T-helper 2 cell treated with Interferon-gamma antibody and Interleukin-4, amounts not matched to agents 5 μg/mL and 100 μg/mL, for 36 hours (primary cell): Measurements from ENCODE around the gene CFAP74.

ENCODE experiments used
- DNase-seq: peaks from one replicate; pipeline ENCODE4 v3.0.0; 2021; ENCODE audit warnings: low spot score
- H3K27ac Mint-ChIP-seq: one replicate; pipeline ENCODE4 v1.8.0; 2021; ENCODE audit warnings: mild to moderate bottlenecking, mixed read lengths
- H3K27me3 Mint-ChIP-seq: one replicate; pipeline ENCODE4 v1.8.0; 2021; ENCODE audit warnings: low read depth, mixed read lengths
- H3K36me3 Mint-ChIP-seq: one replicate; pipeline ENCODE4 v1.8.0; 2021; ENCODE audit warnings: low read depth, mixed read lengths
- H3K4me1 Mint-ChIP-seq: one replicate; pipeline ENCODE4 v1.8.0; 2021; ENCODE audit warnings: low read depth, mixed read lengths
- H3K4me3 Mint-ChIP-seq: one replicate; pipeline ENCODE4 v1.8.0; 2022; ENCODE audit warnings: mild to moderate bottlenecking, moderate library complexity, mixed read lengths
- H3K9me3 Mint-ChIP-seq: one replicate; pipeline ENCODE4 v1.8.0; 2021; ENCODE audit warnings: mixed read lengths

Gene CFAP74

GRCh38 chr1:1969505-1969900 is 34.1 kb downstream of the CFAP74 start:
- Mint-ChIP-seq H3K4me1 (no peaks in the 10 kb centered on the region), H3K36me3 (no peaks in the 10 kb centered on the region), H3K4me3 (no peak overlapping the region), H3K27ac (no peak overlapping the region), H3K9me3 (peaks cover 3% of the 10 kb centered on the region), H3K27me3 (no peaks in the 10 kb centered on the region)
- DNase-seq: no peak

GRCh38 chr1:1968767-1969504 is 34.6 kb downstream of the CFAP74 start:
- Mint-ChIP-seq H3K9me3 (peaks cover 3% of the 10 kb centered on the region), H3K4me3 (no peak overlapping the region), H3K27me3 (no peaks in the 10 kb centered on the region), H3K36me3 (no peaks in the 10 kb centered on the region), H3K27ac (no peak overlapping the region), H3K4me1 (no peaks in the 10 kb centered on the region)
- no peak for DNase-seq

GRCh38 chr1:1967879-1968278 is 35.7 kb downstream of the CFAP74 start:
- DNase-seq: no peak
- no peak overlapping the region for H3K4me3 Mint-ChIP-seq
- no peaks in the 10 kb centered on the region for H3K4me1 Mint-ChIP-seq
- H3K9me3 Mint-ChIP-seq: peaks cover 3% of the 10 kb centered on the region
- H3K27ac Mint-ChIP-seq: no peak overlapping the region
- no peaks in the 10 kb centered on the region for H3K36me3 Mint-ChIP-seq
- H3K27me3 Mint-ChIP-seq: no peaks in the 10 kb centered on the region

DNA sequence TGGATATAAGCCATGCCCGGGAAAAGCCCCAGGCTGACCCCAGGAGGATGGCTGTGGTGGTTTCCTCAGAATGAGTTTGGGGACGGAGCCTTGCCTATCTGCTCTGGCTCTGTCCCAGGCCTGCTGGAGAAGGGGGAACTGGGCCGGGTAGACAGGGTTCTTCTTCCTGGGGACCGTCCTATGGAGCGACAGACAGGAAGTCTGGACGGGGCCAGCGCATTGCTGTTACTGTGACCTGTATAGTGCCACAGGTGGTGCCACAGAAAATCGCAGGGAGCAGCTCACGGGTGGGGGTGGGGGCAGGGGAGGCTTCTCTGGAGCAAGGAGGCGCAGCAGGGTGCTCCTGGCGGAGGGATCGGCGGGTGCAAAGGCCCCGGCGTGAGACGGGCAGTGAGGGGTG is 36.4 kb downstream of the CFAP74 start:
- Mint-ChIP-seq H3K27me3 (no peaks in the 10 kb centered on the region), H3K9me3 (peaks cover 3% of the 10 kb centered on the region), H3K4me1 (no peaks in the 10 kb centered on the region), H3K4me3 (no peak overlapping the region), H3K27ac (no peak overlapping the region), H3K36me3 (no peaks in the 10 kb centered on the region)
- DNase-seq: no peak

DNA sequence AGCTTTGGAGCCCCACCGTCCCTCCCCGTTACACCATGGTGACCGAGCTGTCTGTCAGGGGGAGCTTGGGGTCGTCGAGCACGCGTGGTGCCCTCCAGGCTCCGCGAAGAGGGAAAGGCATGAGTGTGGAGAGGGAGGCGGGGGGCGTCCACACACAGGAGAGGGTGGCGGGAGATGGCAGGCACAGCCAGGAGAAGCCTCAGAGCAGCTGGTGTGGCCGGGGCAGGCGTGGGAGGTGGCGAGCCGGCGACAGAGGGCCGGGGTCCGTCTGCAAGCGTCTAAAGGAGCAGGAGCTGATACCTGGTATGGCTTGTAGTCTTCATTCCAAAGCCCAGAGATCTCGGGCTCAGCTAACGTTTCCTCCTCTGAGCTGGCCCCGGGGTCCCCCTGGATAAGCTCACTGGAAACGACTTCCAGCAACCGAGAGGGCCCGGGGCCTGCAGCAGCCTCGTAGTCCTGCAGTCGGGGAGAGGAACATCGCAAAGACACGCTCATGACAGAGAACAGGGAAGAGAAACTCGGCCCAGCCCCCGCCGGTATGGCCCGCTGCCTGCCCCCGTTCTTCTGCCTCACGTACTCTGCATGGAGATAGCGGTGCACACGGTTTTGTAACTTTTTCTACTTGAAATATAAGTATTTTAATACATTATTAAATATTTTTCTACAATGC is 37.4 kb downstream of the CFAP74 start:
- Mint-ChIP-seq H3K27me3 (peaks cover 3% of the 10 kb centered on the region), H3K4me1 (no peaks in the 10 kb centered on the region), H3K9me3 (no peaks in the 10 kb centered on the region), H3K4me3 (no peak overlapping the region), H3K36me3 (no peaks in the 10 kb centered on the region), H3K27ac (no peak overlapping the region)
- no peak for DNase-seq

GRCh38 chr1:1965546-1965945 is 38.0 kb downstream of the CFAP74 start:
- H3K4me3 Mint-ChIP-seq: no peak overlapping the region
- H3K27me3 Mint-ChIP-seq: peaks cover 5% of the 10 kb centered on the region
- H3K36me3 Mint-ChIP-seq: no peaks in the 10 kb centered on the region
- no peaks in the 10 kb centered on the region for H3K4me1 Mint-ChIP-seq
- H3K27ac Mint-ChIP-seq: no peak overlapping the region
- H3K9me3 Mint-ChIP-seq: no peaks in the 10 kb centered on the region
- DNase-seq: no peak

- DNase-seq: no peak
- no peaks in the 10 kb centered on the region for H3K36me3 Mint-ChIP-seq
- no peak overlapping the region for H3K4me3 Mint-ChIP-seq
- H3K27ac Mint-ChIP-seq: no peak overlapping the region
- no peaks in the 10 kb centered on the region for H3K4me1 Mint-ChIP-seq
- H3K9me3 Mint-ChIP-seq: no peaks in the 10 kb centered on the region
- peaks cover 5% of the 10 kb centered on the region for H3K27me3 Mint-ChIP-seq
Measured at GRCh38 chr1:1964811-1965210, 38.8 kb downstream of the CFAP74 start.

GRCh38 chr1:1963570-1963969 is 40.0 kb downstream of the CFAP74 start:
- H3K27me3 Mint-ChIP-seq: peaks cover 5% of the 10 kb centered on the region
- no peaks in the 10 kb centered on the region for H3K36me3 Mint-ChIP-seq
- H3K27ac Mint-ChIP-seq: no peak overlapping the region
- DNase-seq: no peak
- no peak overlapping the region for H3K4me3 Mint-ChIP-seq
- H3K4me1 Mint-ChIP-seq: no peaks in the 10 kb centered on the region
- H3K9me3 Mint-ChIP-seq: no peaks in the 10 kb centered on the region

DNA sequence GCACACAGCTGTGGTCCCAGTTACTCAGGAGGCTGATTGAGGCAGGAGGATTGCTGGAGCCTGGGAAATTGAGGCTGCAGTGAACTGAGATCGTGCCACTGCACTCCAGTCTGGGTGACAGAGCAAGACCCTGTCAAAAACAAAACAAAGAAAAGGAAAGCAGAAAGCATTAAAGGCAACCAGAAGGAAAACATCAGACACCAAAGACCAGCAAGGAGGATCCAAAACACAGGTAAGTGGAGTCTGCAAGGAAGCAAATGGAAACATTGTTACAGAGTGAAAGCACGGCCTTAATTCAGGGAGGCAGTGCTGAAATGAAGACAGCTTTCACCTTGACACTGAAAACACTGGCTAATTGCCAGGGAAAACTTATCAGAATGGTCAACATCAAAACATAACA is 40.8 kb downstream of the CFAP74 start:
- H3K4me3 Mint-ChIP-seq: no peak overlapping the region
- H3K36me3 Mint-ChIP-seq: no peaks in the 10 kb centered on the region
- no peaks in the 10 kb centered on the region for H3K4me1 Mint-ChIP-seq
- H3K9me3 Mint-ChIP-seq: no peaks in the 10 kb centered on the region
- H3K27me3 Mint-ChIP-seq: peaks cover 5% of the 10 kb centered on the region
- no peak overlapping the region for H3K27ac Mint-ChIP-seq
- DNase-seq: no peak

- Mint-ChIP-seq H3K9me3 (no peaks in the 10 kb centered on the region), H3K4me3 (no peak overlapping the region), H3K4me1 (no peaks in the 10 kb centered on the region), H3K27me3 (peaks cover 5% of the 10 kb centered on the region), H3K27ac (no peak overlapping the region), H3K36me3 (no peaks in the 10 kb centered on the region)
- no peak for DNase-seq
Measured at GRCh38 chr1:1960480-1961196, 42.9 kb downstream of the CFAP74 start.

DNA sequence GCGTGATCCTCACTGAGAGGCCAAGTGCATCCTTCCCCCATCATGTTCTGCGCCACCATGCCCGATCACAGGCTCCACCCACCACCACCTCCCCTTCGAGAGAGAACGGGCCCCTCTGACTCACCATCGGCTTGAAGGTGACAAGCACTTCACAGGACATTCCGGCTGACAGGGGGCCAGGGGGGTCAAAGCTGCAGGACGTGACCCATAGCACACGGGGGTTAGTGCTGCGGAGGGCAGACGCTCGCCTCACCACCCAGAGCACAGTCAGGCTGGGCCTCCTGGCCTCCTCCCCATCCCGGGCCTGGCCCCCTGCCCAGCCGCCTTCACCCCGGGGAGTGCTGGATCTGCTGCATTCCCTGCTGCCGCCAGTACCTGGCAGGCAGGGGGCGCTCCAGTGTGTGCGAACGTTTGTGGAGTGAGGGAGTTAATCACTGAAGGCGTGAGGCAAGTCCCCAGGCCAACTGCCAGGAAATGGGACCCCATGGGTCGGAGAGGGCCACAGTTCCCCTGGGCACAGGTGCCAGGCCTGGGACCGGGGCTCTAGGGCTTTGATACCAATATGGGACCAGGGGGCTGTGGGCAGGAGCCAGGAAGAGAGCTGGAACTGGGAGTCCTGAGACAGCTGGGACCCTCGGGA is 43.6 kb downstream of the CFAP74 start:
- no peaks in the 10 kb centered on the region for H3K9me3 Mint-ChIP-seq
- H3K27ac Mint-ChIP-seq: no peak overlapping the region
- no peaks in the 10 kb centered on the region for H3K36me3 Mint-ChIP-seq
- peaks cover 5% of the 10 kb centered on the region for H3K27me3 Mint-ChIP-seq
- DNase-seq: peak; percentile 54
- no peaks in the 10 kb centered on the region for H3K4me1 Mint-ChIP-seq
- no peak overlapping the region for H3K4me3 Mint-ChIP-seq

DNA sequence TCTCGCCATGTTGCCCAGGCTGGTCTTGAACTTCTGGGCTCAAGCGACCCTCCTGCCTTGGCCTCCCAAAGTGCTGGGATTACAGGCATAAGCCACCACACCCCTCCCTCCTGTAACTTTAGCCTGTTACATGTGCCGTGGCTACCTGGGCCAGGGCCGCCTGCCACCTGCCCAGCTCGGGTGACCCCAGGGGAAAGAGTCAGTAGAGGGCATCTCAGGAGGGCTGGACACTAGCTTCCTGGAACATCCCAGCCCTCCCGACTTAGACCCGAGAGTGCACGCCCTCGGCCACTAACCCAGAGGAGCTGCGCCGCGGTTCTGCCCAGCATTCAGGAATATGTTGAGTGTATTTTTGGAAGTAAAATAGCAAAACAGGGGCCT is 44.1 kb downstream of the CFAP74 start:
- Mint-ChIP-seq H3K27ac (no peak overlapping the region), H3K4me1 (no peaks in the 10 kb centered on the region), H3K4me3 (no peak overlapping the region), H3K9me3 (no peaks in the 10 kb centered on the region), H3K36me3 (no peaks in the 10 kb centered on the region), H3K27me3 (peaks cover 5% of the 10 kb centered on the region)
- DNase-seq: no peak

- Mint-ChIP-seq H3K9me3 (no peaks in the 10 kb centered on the region), H3K36me3 (no peaks in the 10 kb centered on the region), H3K27me3 (peaks cover 5% of the 10 kb centered on the region), H3K27ac (no peak overlapping the region), H3K4me3 (no peak overlapping the region), H3K4me1 (no peaks in the 10 kb centered on the region)
- DNase-seq: no peak
Measured at GRCh38 chr1:1958071-1958541, 45.5 kb downstream of the CFAP74 start.

DNA sequence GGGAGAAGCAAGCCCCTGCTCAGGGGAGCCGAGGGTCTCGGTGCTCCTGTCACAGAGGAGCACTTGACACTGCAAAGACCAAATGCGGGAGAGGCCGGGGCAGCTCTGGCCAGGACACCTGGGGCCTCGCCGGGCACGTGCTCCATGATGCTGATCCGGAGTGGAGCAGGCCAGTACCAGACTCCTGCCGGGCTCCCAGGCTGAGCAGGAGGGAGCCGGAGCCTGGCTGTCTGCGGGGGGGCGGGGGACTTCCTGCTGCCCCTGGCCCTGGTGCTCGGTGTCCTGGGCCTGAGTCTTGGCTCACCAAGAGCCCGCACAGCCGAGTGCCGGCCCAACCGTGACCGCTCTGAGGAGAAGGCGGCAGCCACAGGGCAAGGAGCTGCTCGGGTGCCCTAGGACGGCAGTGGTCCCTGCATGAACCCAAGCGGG is 46.0 kb downstream of the CFAP74 start:
- H3K4me3 Mint-ChIP-seq: no peak overlapping the region
- no peak overlapping the region for H3K27ac Mint-ChIP-seq
- H3K36me3 Mint-ChIP-seq: no peaks in the 10 kb centered on the region
- H3K9me3 Mint-ChIP-seq: no peaks in the 10 kb centered on the region
- peaks cover 5% of the 10 kb centered on the region for H3K27me3 Mint-ChIP-seq
- H3K4me1 Mint-ChIP-seq: no peaks in the 10 kb centered on the region
- no peak for DNase-seq
